ENCODE results near the gene MEOX1. TPM values are rescaled to one million over a fixed set of nuclear protein-coding genes. Genes with fewer than 3 reads are reported as not detected.

The MEOX1 gene
- total RNA-seq, 4 donors from 2014 or later: 6.6 to 16.1 (median 12.9) TPM

- Histone ChIP-seq H3K4me1 (peaks cover 0 to 4% (median 1%) of the 10 kb centered on the region in 4 donors), H3K27me3 (peaks cover 0 to 7% (median 0%) of the 10 kb centered on the region in 4 donors), H3K27ac (replicated peaks in 1 of 4) (no peak overlapping the region), H3K36me3 (no peaks in the 10 kb centered on the region), H3K9me3 (no peaks in the 10 kb centered on the region), H3K4me3 (no peak overlapping the region)
- intact Hi-C loops (cut with DNase I): no loop called here
- no peak for DNase-seq (ENCODE audit: extremely low spot score)
- 43% methylated on average over 13 of the region's 15 CpGs for WGBS
- TF ChIP-seq POLR2A (IDR thresholded peaks at IDR 0.05; ENCODE audit: low read depth): no peak
- no peak for TF ChIP-seq POLR2AphosphoS5 (IDR thresholded peaks at IDR 0.05)
- TF ChIP-seq CTCF (IDR thresholded peaks at IDR 0.05): no peak
- no peak for TF ChIP-seq EP300 (IDR thresholded peaks at IDR 0.05)
Observed at GRCh38 chr17:43628089-43628650, 33.6 kb downstream of the MEOX1 start.

- Histone ChIP-seq H3K27me3 (peaks cover 0 to 7% (median 0%) of the 10 kb centered on the region in 4 donors), H3K4me3 (no peak overlapping the region), H3K4me1 (peaks cover 0 to 4% (median 1%) of the 10 kb centered on the region in 4 donors), H3K36me3 (no peaks in the 10 kb centered on the region), H3K9me3 (no peaks in the 10 kb centered on the region), H3K27ac (replicated peaks in 1 of 4) (no peak overlapping the region)
- no peak for DNase-seq (ENCODE audit: extremely low spot score)
- TF ChIP-seq CTCF (IDR thresholded peaks at IDR 0.05) (no peak), POLR2AphosphoS5 (IDR thresholded peaks at IDR 0.05) (no peak)
- WGBS: 53% methylated on average over 5 of the region's 5 CpGs
- intact Hi-C loops (cut with DNase I): no loop called here
Observed at GRCh38 chr17:43627653-43628052, 34.1 kb downstream of the MEOX1 start.

- WGBS: 96% methylated on average over 3 of the region's 3 CpGs
- intact Hi-C loops (cut with DNase I): no loop called here
Observed at GRCh38 chr17:43626023-43626422, 35.7 kb downstream of the MEOX1 start.

GRCh38 chr17:43625606-43626005 is 36.1 kb downstream of the MEOX1 start:
- Histone ChIP-seq H3K4me3 (no peak overlapping the region), H3K27me3 (peaks cover 0 to 12% (median 0%) of the 10 kb centered on the region in 4 donors), H3K36me3 (no peaks in the 10 kb centered on the region), H3K9me3 (no peaks in the 10 kb centered on the region), H3K27ac (replicated peaks in 1 of 4) (no peak overlapping the region), H3K4me1 (peaks cover 0 to 4% (median 1%) of the 10 kb centered on the region in 4 donors)
- DNase-seq (ENCODE audit: extremely low spot score): no peak
- TF ChIP-seq POLR2A (IDR thresholded peaks at IDR 0.05; ENCODE audit: low read depth) (no peak), CTCF (IDR thresholded peaks at IDR 0.05) (no peak), POLR2AphosphoS5 (IDR thresholded peaks at IDR 0.05) (no peak), EP300 (IDR thresholded peaks at IDR 0.05) (no peak)
- intact Hi-C loops (cut with DNase I): no loop called here

More at GRCh38 chr17:43626023-43626422, 35.7 kb downstream of the MEOX1 start:
- no peaks in the 10 kb centered on the region for H3K9me3 ChIP-seq
- H3K4me1 ChIP-seq: peaks cover 0 to 4% (median 1%) of the 10 kb centered on the region in 4 donors
- peaks cover 0 to 12% (median 0%) of the 10 kb centered on the region in 4 donors for H3K27me3 ChIP-seq
- no peak for DNase-seq (ENCODE audit: extremely low spot score)
- H3K27ac ChIP-seq (replicated peaks in 1 of 4): no peak overlapping the region
- no peak overlapping the region for H3K4me3 ChIP-seq
- no peaks in the 10 kb centered on the region for H3K36me3 ChIP-seq
- no peak for TF ChIP-seq CTCF (IDR thresholded peaks at IDR 0.05)
- TF ChIP-seq POLR2A (IDR thresholded peaks at IDR 0.05; ENCODE audit: low read depth): no peak
- TF ChIP-seq POLR2AphosphoS5 (IDR thresholded peaks at IDR 0.05): no peak

GRCh38 chr17:43620581-43620980 is 41.1 kb downstream of the MEOX1 start:
- Histone ChIP-seq H3K9me3 (no peaks in the 10 kb centered on the region), H3K27me3 (peaks cover 0 to 5% (median 0%) of the 10 kb centered on the region in 4 donors), H3K36me3 (no peaks in the 10 kb centered on the region), H3K27ac (replicated peaks in 1 of 4) (no peak overlapping the region), H3K4me1 (peaks cover 0 to 5% (median 0%) of the 10 kb centered on the region in 4 donors), H3K4me3 (no peak overlapping the region)
- WGBS: 33% methylated on average over 2 of the region's 2 CpGs
- DNase-seq (ENCODE audit: extremely low spot score): no peak
- intact Hi-C loops (cut with DNase I): no loop called here
- no peak for TF ChIP-seq POLR2A (IDR thresholded peaks at IDR 0.05; ENCODE audit: low read depth)
- TF ChIP-seq CTCF (IDR thresholded peaks at IDR 0.05): no peak
- TF ChIP-seq EP300 (IDR thresholded peaks at IDR 0.05): no peak
- TF ChIP-seq POLR2AphosphoS5 (IDR thresholded peaks at IDR 0.05): no peak
